Gastroesophageal sphincter (tissue), 3 donors: ENCODE results near the gene ARHGAP18.
A peak's percentile ranks its signal among the peaks of the same experiment; 100 is the strongest.

Experiments used
- POLR2A ChIP-seq, 2 donors: fragments of 450-650 bp; IDR thresholded peaks; one replicate each; pipeline ENCODE4 v1.6.1; 2017; ENCODE audit warnings: antibody characterized with exemption in 2 of 2, mild to moderate bottlenecking in 2 of 2, moderate library complexity in 1 of 2
- POLR2AphosphoS5 ChIP-seq: sonication (generic); formaldehyde crosslinking; IDR thresholded peaks from one replicate; pipeline ENCODE4 v1.6.1; 2017; ENCODE audit warnings: antibody characterized with exemption
- TF ChIP-seq, protein P1 (sequence below), 4 experiments: fragments of 200-600 bp in 2 of 4; fragments of 450-650 bp in 2 of 4; sonication (generic) in 1 of 4; IDR thresholded peaks; one replicate each; pipeline ENCODE4 v1.5.1; 2017 to 2019; ENCODE audit warnings: antibody characterized with exemption in 4 of 4, mild to moderate bottlenecking in 2 of 4, moderate library complexity in 2 of 4

DNA sequence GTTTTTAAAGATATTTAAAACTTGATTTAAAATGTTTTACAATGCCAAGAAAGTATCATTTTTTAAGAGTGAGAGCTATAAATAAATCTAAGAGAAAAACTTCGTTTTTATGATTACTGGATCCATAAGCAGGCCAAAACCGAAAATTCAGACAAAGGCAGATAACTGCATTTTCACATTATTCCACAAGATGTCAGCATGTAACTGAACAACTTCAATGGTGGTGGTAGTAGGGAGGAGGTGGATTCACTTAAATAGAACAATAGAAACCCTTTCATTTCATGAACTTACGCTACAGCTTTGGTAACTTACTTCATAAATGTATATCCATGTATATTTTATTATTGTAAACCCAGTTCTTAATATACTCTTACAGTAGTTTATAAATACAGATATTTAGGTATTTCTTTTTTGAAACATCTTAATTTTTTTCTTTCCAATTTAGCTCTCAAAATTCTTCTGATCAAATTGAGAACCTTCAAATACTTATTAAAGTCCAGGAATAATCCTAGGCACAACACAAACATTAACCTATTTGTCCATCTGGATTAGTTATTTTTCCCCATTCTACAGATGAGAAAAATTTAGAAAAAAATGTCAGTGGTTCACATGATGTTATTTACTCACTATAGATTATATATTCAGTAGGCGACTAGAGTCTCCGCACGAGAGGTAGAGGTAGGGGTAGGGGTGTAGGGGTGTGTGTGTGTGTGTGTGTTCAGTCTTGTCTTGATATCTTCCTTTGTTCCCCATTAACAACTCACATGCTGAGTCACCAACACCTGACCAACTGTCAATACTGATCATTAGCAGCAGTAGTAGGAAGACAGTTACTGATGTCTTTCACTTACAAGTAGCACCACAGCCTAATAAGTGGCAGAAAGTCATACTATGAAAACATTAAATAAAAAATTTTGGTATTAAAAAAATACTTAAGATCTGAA is 111.5 kb downstream of the ARHGAP18 start:
- TF ChIP-seq, protein P1, sequence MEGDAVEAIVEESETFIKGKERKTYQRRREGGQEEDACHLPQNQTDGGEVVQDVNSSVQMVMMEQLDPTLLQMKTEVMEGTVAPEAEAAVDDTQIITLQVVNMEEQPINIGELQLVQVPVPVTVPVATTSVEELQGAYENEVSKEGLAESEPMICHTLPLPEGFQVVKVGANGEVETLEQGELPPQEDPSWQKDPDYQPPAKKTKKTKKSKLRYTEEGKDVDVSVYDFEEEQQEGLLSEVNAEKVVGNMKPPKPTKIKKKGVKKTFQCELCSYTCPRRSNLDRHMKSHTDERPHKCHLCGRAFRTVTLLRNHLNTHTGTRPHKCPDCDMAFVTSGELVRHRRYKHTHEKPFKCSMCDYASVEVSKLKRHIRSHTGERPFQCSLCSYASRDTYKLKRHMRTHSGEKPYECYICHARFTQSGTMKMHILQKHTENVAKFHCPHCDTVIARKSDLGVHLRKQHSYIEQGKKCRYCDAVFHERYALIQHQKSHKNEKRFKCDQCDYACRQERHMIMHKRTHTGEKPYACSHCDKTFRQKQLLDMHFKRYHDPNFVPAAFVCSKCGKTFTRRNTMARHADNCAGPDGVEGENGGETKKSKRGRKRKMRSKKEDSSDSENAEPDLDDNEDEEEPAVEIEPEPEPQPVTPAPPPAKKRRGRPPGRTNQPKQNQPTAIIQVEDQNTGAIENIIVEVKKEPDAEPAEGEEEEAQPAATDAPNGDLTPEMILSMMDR (IDR thresholded peaks at IDR 0.05) = peak; percentile 70 to 87 (median 84)
- TF ChIP-seq POLR2AphosphoS5 (no peak), POLR2A (IDR thresholded peaks at IDR 0.05) (no peak)
